ENCODE data around the gene KCNH1. TPM values are rescaled to one million over a fixed set of nuclear protein-coding genes. Genes with fewer than 3 reads are reported as not detected.

Gene KCNH1
- total and polyA plus RNA-seq, 2 experiments from 2014 or later, result 0.71 to 1.8 TPM

GRCh38 chr1:210992837-210993236, 141.1 kb downstream of the KCNH1 start:
- in situ Hi-C loops (cut with MboI), result no loop called here
- H2AFZ ChIP-seq, result no peak overlapping the region
- H3K4me1 ChIP-seq (ENCODE audit: insufficient read depth), result no peaks in the 10 kb centered on the region
- no peak for DNase-seq
- 4 to 8% methylated on average over 4 of the region's 4 CpGs for WGBS, 2 experiments (ENCODE audit: low coverage in 1 of 2, low lambda C conversion rate in 2 of 2, missing lambda C conversion rate in 2 of 2)
- no peak for TF ChIP-seq EZH2phosphoT487 (IDR thresholded peaks at IDR 0.05; ENCODE audit: insufficient read depth, low read depth)
- TF ChIP-seq EZH2 (IDR thresholded peaks at IDR 0.05; ENCODE audit: insufficient read depth, poor library complexity, severe bottlenecking), result no peak
- H3F3A ChIP-seq (ENCODE audit: insufficient read depth), result no peaks in the 10 kb centered on the region
- no peaks in the 10 kb centered on the region for H3K79me2 ChIP-seq (ENCODE audit: insufficient read depth)
- no peak overlapping the region for H3K9ac ChIP-seq
- H4K20me1 ChIP-seq (ENCODE audit: insufficient read depth), result no peaks in the 10 kb centered on the region
- H3K4me3 ChIP-seq, result no peak overlapping the region
- H3K9me3 ChIP-seq (ENCODE audit: low read depth), result no peaks in the 10 kb centered on the region
- H3K27me3 ChIP-seq (replicated peaks; ENCODE audit: insufficient read depth), result no peaks in the 10 kb centered on the region
- no peaks in the 10 kb centered on the region for H3K9me2 ChIP-seq (ENCODE audit: insufficient read depth)
- no peak overlapping the region for H3K4me2 ChIP-seq (ENCODE audit: unreplicated experiment)
- H3K36me3 ChIP-seq (ENCODE audit: low read depth), result no peaks in the 10 kb centered on the region
- H3K27ac ChIP-seq, result no peak overlapping the region

- no peak overlapping the region for H2AFZ ChIP-seq
- DNase-seq, result no peak
- H3K4me2 ChIP-seq (ENCODE audit: unreplicated experiment), result no peak overlapping the region
- H3K4me1 ChIP-seq (ENCODE audit: insufficient read depth), result no peaks in the 10 kb centered on the region
- no peaks in the 10 kb centered on the region for H3K79me2 ChIP-seq (ENCODE audit: insufficient read depth)
- in situ Hi-C loops (cut with MboI), result no loop called here
- no peaks in the 10 kb centered on the region for H3K36me3 ChIP-seq (ENCODE audit: low read depth)
- no peaks in the 10 kb centered on the region for H3K27me3 ChIP-seq (replicated peaks; ENCODE audit: insufficient read depth)
- H3K4me3 ChIP-seq, result no peak overlapping the region
- no peaks in the 10 kb centered on the region for H3K9me3 ChIP-seq (ENCODE audit: low read depth)
- H4K20me1 ChIP-seq (ENCODE audit: insufficient read depth), result no peaks in the 10 kb centered on the region
- no peak overlapping the region for H3K27ac ChIP-seq
- TF ChIP-seq EZH2phosphoT487 (IDR thresholded peaks at IDR 0.05; ENCODE audit: insufficient read depth, low read depth) (no peak), EZH2 (IDR thresholded peaks at IDR 0.05; ENCODE audit: insufficient read depth, poor library complexity, severe bottlenecking) (no peak)
- H3K9ac ChIP-seq, result no peak overlapping the region
- H3F3A ChIP-seq (ENCODE audit: insufficient read depth), result no peaks in the 10 kb centered on the region
- H3K9me2 ChIP-seq (ENCODE audit: insufficient read depth), result no peaks in the 10 kb centered on the region
Measured at GRCh38 chr1:210989905-210990304, 144.0 kb downstream of the KCNH1 start.

GRCh38 chr1:210981490-210981889, 152.5 kb downstream of the KCNH1 start:
- 15 to 20% methylated on average over 1 of the region's 1 CpG for WGBS, 2 experiments (ENCODE audit: low coverage in 1 of 2, low lambda C conversion rate in 2 of 2, missing lambda C conversion rate in 2 of 2)
- no peaks in the 10 kb centered on the region for H3K4me1 ChIP-seq (ENCODE audit: insufficient read depth)

GRCh38 chr1:210980082-210980481, 153.9 kb downstream of the KCNH1 start:
- no peak overlapping the region for H3K4me2 ChIP-seq (ENCODE audit: unreplicated experiment)
- no peak for DNase-seq
- H3K79me2 ChIP-seq (ENCODE audit: insufficient read depth), result no peaks in the 10 kb centered on the region
- H3K9ac ChIP-seq, result no peak overlapping the region
- H4K20me1 ChIP-seq (ENCODE audit: insufficient read depth), result no peaks in the 10 kb centered on the region
- H3K4me3 ChIP-seq, result no peak overlapping the region
- no peaks in the 10 kb centered on the region for H3K27me3 ChIP-seq (replicated peaks; ENCODE audit: insufficient read depth)
- in situ Hi-C loops (cut with MboI), result no loop called here
- no peaks in the 10 kb centered on the region for H3K9me2 ChIP-seq (ENCODE audit: insufficient read depth)
- no peak overlapping the region for H3K27ac ChIP-seq
- TF ChIP-seq EZH2phosphoT487 (IDR thresholded peaks at IDR 0.05; ENCODE audit: insufficient read depth, low read depth) (no peak), EZH2 (IDR thresholded peaks at IDR 0.05; ENCODE audit: insufficient read depth, poor library complexity, severe bottlenecking) (no peak)
- no peaks in the 10 kb centered on the region for H3K9me3 ChIP-seq (ENCODE audit: low read depth)
- H3K4me1 ChIP-seq (ENCODE audit: insufficient read depth), result no peaks in the 10 kb centered on the region
- no peaks in the 10 kb centered on the region for H3K36me3 ChIP-seq (ENCODE audit: low read depth)
- no peak overlapping the region for H2AFZ ChIP-seq
- no peaks in the 10 kb centered on the region for H3F3A ChIP-seq (ENCODE audit: insufficient read depth)

More at GRCh38 chr1:210981490-210981889, 152.5 kb downstream of the KCNH1 start:
- no peak for DNase-seq
- Histone ChIP-seq H3K79me2 (ENCODE audit: insufficient read depth) (no peaks in the 10 kb centered on the region), H3K27ac (no peak overlapping the region), H3K9me3 (ENCODE audit: low read depth) (no peaks in the 10 kb centered on the region), H3K4me3 (no peak overlapping the region), H3K4me2 (ENCODE audit: unreplicated experiment) (no peak overlapping the region), H3K27me3 (replicated peaks; ENCODE audit: insufficient read depth) (no peaks in the 10 kb centered on the region), H4K20me1 (ENCODE audit: insufficient read depth) (no peaks in the 10 kb centered on the region), H3K36me3 (ENCODE audit: low read depth) (no peaks in the 10 kb centered on the region), H3K9me2 (ENCODE audit: insufficient read depth) (no peaks in the 10 kb centered on the region), H3K9ac (no peak overlapping the region), H2AFZ (no peak overlapping the region), H3F3A (ENCODE audit: insufficient read depth) (no peaks in the 10 kb centered on the region)
- in situ Hi-C loops (cut with MboI), result no loop called here
- TF ChIP-seq EZH2phosphoT487 (IDR thresholded peaks at IDR 0.05; ENCODE audit: insufficient read depth, low read depth) (no peak), EZH2 (IDR thresholded peaks at IDR 0.05; ENCODE audit: insufficient read depth, poor library complexity, severe bottlenecking) (no peak)

- Histone ChIP-seq H3K9ac (no peak overlapping the region), H3K4me2 (ENCODE audit: unreplicated experiment) (no peak overlapping the region), H3K4me1 (ENCODE audit: insufficient read depth) (no peaks in the 10 kb centered on the region), H4K20me1 (ENCODE audit: insufficient read depth) (no peaks in the 10 kb centered on the region), H3K27ac (no peak overlapping the region), H3K9me2 (ENCODE audit: insufficient read depth) (no peaks in the 10 kb centered on the region), H3K4me3 (no peak overlapping the region), H3F3A (ENCODE audit: insufficient read depth) (no peaks in the 10 kb centered on the region), H2AFZ (no peak overlapping the region), H3K9me3 (ENCODE audit: low read depth) (no peaks in the 10 kb centered on the region), H3K27me3 (replicated peaks; ENCODE audit: insufficient read depth) (no peaks in the 10 kb centered on the region), H3K79me2 (ENCODE audit: insufficient read depth) (no peaks in the 10 kb centered on the region), H3K36me3 (ENCODE audit: low read depth) (no peaks in the 10 kb centered on the region)
- TF ChIP-seq EZH2phosphoT487 (IDR thresholded peaks at IDR 0.05; ENCODE audit: insufficient read depth, low read depth) (no peak), EZH2 (IDR thresholded peaks at IDR 0.05; ENCODE audit: insufficient read depth, poor library complexity, severe bottlenecking) (no peak)
- no peak for DNase-seq
- WGBS, 2 experiments (ENCODE audit: low coverage in 1 of 2, low lambda C conversion rate in 2 of 2, missing lambda C conversion rate in 2 of 2), result 19 to 28% methylated on average over 3 of the region's 3 CpGs
- in situ Hi-C loops (cut with MboI), result no loop called here
Measured at GRCh38 chr1:210978974-210979354, 155.0 kb downstream of the KCNH1 start.

All from GM23248 (cell line).